SU-DHL-6 (cell line): ENCODE results near the gene DIAPH1.
A peak's percentile ranks its signal among the peaks of the same experiment; 100 is the strongest.

Source experiments
- H2AFZ ChIP-seq: fragments of 200-600 bp; sonication (generic); 2 replicates; pipeline ENCODE4 v1.6.1; 2014; ENCODE audit warnings: low read depth, mild to moderate bottlenecking, moderate library complexity, mixed read lengths, antibody characterized with exemption, low read length; ENCODE audit not compliant: severe bottlenecking
- H3F3A ChIP-seq: fragments of 200-600 bp; shearing (Covaris generic); 2 replicates; pipeline ENCODE4 v1.6.0; 2016; ENCODE audit warnings: antibody characterized with exemption, mild to moderate bottlenecking; ENCODE audit not compliant: insufficient read depth
- H3K27ac ChIP-seq: fragments of 200-600 bp; sonication (generic); 2 replicates; pipeline ENCODE4 v1.5.1; 2016; ENCODE audit warnings: low read depth, mild to moderate bottlenecking, low read length, moderate library complexity, mixed read lengths
- H3K27me3 ChIP-seq: fragments of 200-600 bp; sonication (generic), shearing (Covaris generic); 2 replicates; pipeline ENCODE4 v1.6.0; 2014; ENCODE audit warnings: mild to moderate bottlenecking, low read length
- H3K36me3 ChIP-seq: fragments of 200-600 bp; sonication (generic); 2 replicates; pipeline ENCODE4 v1.6.1; 2014; ENCODE audit warnings: mild to moderate bottlenecking, low read length, mixed read lengths
- H3K4me2 ChIP-seq: fragments of 300-600, 200-600 bp; shearing (Covaris generic), sonication (generic); 2 replicates; pipeline ENCODE4 v1.6.0; 2014; ENCODE audit warnings: low read length, low read depth, mild to moderate bottlenecking; ENCODE audit not compliant: poor library complexity, severe bottlenecking
- H3K4me3 ChIP-seq: fragments of 200-600 bp; sonication (generic); 2 replicates; pipeline ENCODE4 v1.5.1; 2014; ENCODE audit warnings: antibody characterized with exemption, low read length, mild to moderate bottlenecking, mixed read lengths; ENCODE audit not compliant: insufficient read depth, poor library complexity, severe bottlenecking
- H3K79me2 ChIP-seq: fragments of 200-600 bp; sonication (generic); 2 replicates; pipeline ENCODE4 v1.6.1; 2014; ENCODE audit warnings: mild to moderate bottlenecking, low read length, moderate library complexity; ENCODE audit not compliant: insufficient read depth
- H3K9ac ChIP-seq: fragments of 200-600 bp; sonication (generic); 2 replicates; pipeline ENCODE4 v1.7.0; 2014; ENCODE audit warnings: mild to moderate bottlenecking, low read length
- H3K9me2 ChIP-seq: fragments of 200-600 bp; sonication (generic); replicated peaks from 2 replicates; pipeline ENCODE4 v1.6.1; 2014; ENCODE audit warnings: low read length; ENCODE audit not compliant: insufficient read depth
- H3K9me3 ChIP-seq: fragments of 200-600 bp; sonication (generic); 2 replicates; pipeline ENCODE4 v1.6.1; 2014; ENCODE audit warnings: low read length, mixed read lengths; ENCODE audit not compliant: insufficient read depth
- H4K20me1 ChIP-seq: fragments of 200-600 bp; sonication (generic); 2 replicates; pipeline ENCODE4 v1.6.1; 2014; ENCODE audit warnings: low read depth, mild to moderate bottlenecking, antibody characterized with exemption, low read length, moderate library complexity, mixed read lengths
- CTCF ChIP-seq: fragments of 200-600 bp; sonication (generic); IDR thresholded peaks from one replicate; pipeline ENCODE4 v1.5.1; 2017; ENCODE audit warnings: antibody characterized with exemption, mild to moderate bottlenecking, low read length, moderate library complexity; ENCODE audit not compliant: insufficient read depth, poor library complexity, severe bottlenecking
- EZH2phosphoT487 ChIP-seq: fragments of 200-600 bp; sonication (generic), shearing (Covaris generic); conservative IDR thresholded peaks from 2 replicates; pipeline ENCODE4 v1.6.1; 2018; ENCODE audit warnings: mild to moderate bottlenecking, antibody characterized with exemption, low read length, moderate library complexity, mixed read lengths

The DIAPH1 gene

DNA sequence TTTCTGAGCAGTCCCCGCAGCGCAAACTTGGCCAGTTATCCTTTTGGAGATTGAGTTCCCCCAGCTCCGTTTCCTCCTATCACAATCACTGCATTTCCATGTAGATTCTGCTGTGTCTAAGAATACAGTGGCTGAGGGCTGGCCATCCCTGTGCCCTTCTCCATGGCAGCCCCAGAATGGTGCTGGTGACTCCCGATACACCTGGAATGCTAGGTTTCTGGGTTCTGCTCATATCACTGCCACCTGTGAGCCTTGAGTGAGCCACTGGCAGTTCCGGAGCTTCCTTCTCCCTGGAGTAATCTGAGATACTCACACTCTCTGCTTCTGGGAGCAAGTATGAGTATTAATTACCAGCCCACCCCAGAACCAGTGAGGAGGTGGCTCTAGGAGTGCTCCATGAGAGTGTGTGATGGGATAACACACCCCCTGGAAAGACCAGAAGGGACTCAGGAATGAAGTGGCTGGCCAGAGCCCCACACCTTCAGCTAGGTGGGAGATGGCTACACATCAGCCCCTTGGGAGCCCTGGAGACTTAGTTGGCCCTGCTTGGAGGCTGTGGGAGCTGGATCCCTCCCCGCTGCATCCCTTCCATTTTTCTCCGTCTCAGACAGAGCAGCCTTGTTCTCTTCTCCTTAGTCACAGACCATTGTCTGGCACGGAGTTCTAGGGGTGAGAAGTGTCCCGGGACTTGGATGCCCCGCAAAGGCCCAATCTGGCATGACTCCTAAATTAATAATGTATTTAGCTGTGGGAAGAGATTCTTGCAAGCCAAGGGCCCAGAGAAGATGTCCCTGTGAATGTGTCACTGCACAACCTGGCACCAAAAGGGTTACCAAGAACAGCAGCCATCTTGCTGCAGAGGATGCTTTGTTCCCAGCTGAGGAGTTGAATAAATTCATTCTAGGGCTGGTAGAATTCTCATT lies 125.0 kb downstream of the DIAPH1 start:
- Histone ChIP-seq H4K20me1 (no peaks in the 10 kb centered on the region), H2AFZ (no peak overlapping the region), H3K4me3 (no peak overlapping the region), H3K9me2 (no peaks in the 10 kb centered on the region), H3K27me3 (no peaks in the 10 kb centered on the region), H3K36me3 (no peaks in the 10 kb centered on the region), H3K79me2 (peaks cover 13% of the 10 kb centered on the region; the same call in 1 of the 2 replicates), H3F3A (peaks cover 13% of the 10 kb centered on the region), H3K4me2 (peak overlapping the region; percentile 23), H3K9ac (no peak overlapping the region; the same call in 1 of the 2 replicates), H3K9me3 (no peaks in the 10 kb centered on the region), H3K27ac (peak overlapping the region; percentile 61)
- TF ChIP-seq CTCF: no peak
- TF ChIP-seq EZH2phosphoT487: no peak

GRCh38 chr5:141492168-141492885 lies 126.5 kb downstream of the DIAPH1 start:
- Histone ChIP-seq H3K27ac (peak overlapping the region; percentile 61), H3K4me3 (peak overlapping the region; percentile 27), H3K4me2 (peak overlapping the region; percentile 51), H3F3A (peaks cover 12% of the 10 kb centered on the region), H3K36me3 (no peaks in the 10 kb centered on the region), H4K20me1 (no peaks in the 10 kb centered on the region), H3K9me2 (no peaks in the 10 kb centered on the region), H3K79me2 (peaks cover 17% of the 10 kb centered on the region; the same call in 1 of the 2 replicates), H3K27me3 (no peaks in the 10 kb centered on the region), H2AFZ (no peak overlapping the region), H3K9me3 (no peaks in the 10 kb centered on the region), H3K9ac (peak overlapping the region; percentile 52)
- TF ChIP-seq CTCF (no peak), EZH2phosphoT487 (no peak)

- Histone ChIP-seq H3K9ac (peak overlapping the region; percentile 52), H3K27me3 (no peaks in the 10 kb centered on the region), H3K9me2 (no peaks in the 10 kb centered on the region), H3F3A (peaks cover 9% of the 10 kb centered on the region; the same call in 1 of the 2 replicates), H2AFZ (no peak overlapping the region), H3K36me3 (no peaks in the 10 kb centered on the region), H3K9me3 (no peaks in the 10 kb centered on the region), H3K4me3 (peak overlapping the region; percentile 27), H3K4me2 (peak overlapping the region; percentile 51), H4K20me1 (no peaks in the 10 kb centered on the region), H3K79me2 (peaks cover 24% of the 10 kb centered on the region; the same call in 1 of the 2 replicates), H3K27ac (peak overlapping the region; percentile 61)
- no peak for TF ChIP-seq EZH2phosphoT487
- TF ChIP-seq CTCF: no peak
These were observed 127.3 kb downstream of the DIAPH1 start for GRCh38 chr5:141491323-141492167.
